ENCODE data around the gene NOS1AP. TPM values are rescaled to one million over a fixed set of nuclear protein-coding genes. Genes with fewer than 3 reads are reported as not detected.

Gene NOS1AP
- total and polyA plus RNA-seq, 2 donors (not counting 3 experiments of a cell fraction or from before 2014, with no cell fraction given): 1.3 to 5.4 TPM

- FAIRE-seq: no peak
- no peak for DNase-seq (ENCODE audit: low read depth, low spot score)
- intact Hi-C loops (cut with micrococcal nuclease) (no loop called here), dilution Hi-C loops (cut with MboI; ENCODE audit: extremely low pct_ligation_motif_present, low sequenced_read_pairs) (no loop called here)
- Histone ChIP-seq H3K9ac (replicated peaks; ENCODE audit: extremely low read depth, insufficient read depth, low read length) (no peak overlapping the region), H3K4me2 (ENCODE audit: insufficient read depth, low read length) (no peak overlapping the region), H3K79me2 (ENCODE audit: control insufficient read depth, insufficient read depth, low read length) (no peaks in the 10 kb centered on the region), H3K4me3 (replicated peaks in 1 of 3; ENCODE audit: insufficient read depth in 1 of 3, low read depth in 1 of 3, low read length in 3 of 3) (no peak overlapping the region), H3K27me3 (ENCODE audit: control insufficient read depth in 2 of 2, insufficient read depth in 2 of 2, low read length in 2 of 2) (no peaks in the 10 kb centered on the region), H2AFZ (ENCODE audit: low read depth, low read length) (no peak overlapping the region), H3K9me3 (replicated peaks; ENCODE audit: control insufficient read depth, insufficient read depth, low read length) (no peaks in the 10 kb centered on the region), H4K20me1 (replicated peaks; ENCODE audit: control insufficient read depth, extremely low read depth, insufficient read depth, low read length) (no peaks in the 10 kb centered on the region), H3K4me1 (ENCODE audit: control insufficient read depth, extremely low read depth, insufficient read depth, low read length) (peaks cover 13% of the 10 kb centered on the region), H3K9me1 (replicated peaks; ENCODE audit: control insufficient read depth, extremely low read depth, insufficient read depth, low read length) (no peaks in the 10 kb centered on the region), H3K36me3 (ENCODE audit: control insufficient read depth in 2 of 2, extremely low read depth in 1 of 2, insufficient read depth in 2 of 2, low read length in 2 of 2) (no peaks in the 10 kb centered on the region), H3K27ac (ENCODE audit: insufficient read depth, low read depth, low read length) (no peak overlapping the region)
- BruUV-seq (replicated peaks): no TSS peak
- CTCF ChIA-PET: no interaction called here
- TF ChIP-seq JUN (IDR thresholded peaks at IDR 0.05; ENCODE audit: borderline replicate concordance, insufficient read depth, insufficient read length, low read depth): no peak
- TF ChIP-seq GATA2 (IDR thresholded peaks at IDR 0.05; ENCODE audit: insufficient read depth, insufficient read length, low read depth, low read length): no peak
- POLR2A ChIA-PET: no interaction called here
These were observed 149.1 kb downstream of the NOS1AP start for GRCh38 chr1:162218546-162218945.

GRCh38 chr1:162218975-162219374 lies 149.5 kb downstream of the NOS1AP start:
- dilution Hi-C loops (cut with MboI; ENCODE audit: extremely low pct_ligation_motif_present, low sequenced_read_pairs): no loop called here

More at GRCh38 chr1:162218975-162219374, 149.5 kb downstream of the NOS1AP start:
- no peaks in the 10 kb centered on the region for H3K9me1 ChIP-seq (replicated peaks; ENCODE audit: control insufficient read depth, extremely low read depth, insufficient read depth, low read length)
- H3K9me3 ChIP-seq (replicated peaks; ENCODE audit: control insufficient read depth, insufficient read depth, low read length): no peaks in the 10 kb centered on the region
- peaks cover 8% of the 10 kb centered on the region for H3K4me1 ChIP-seq (ENCODE audit: control insufficient read depth, extremely low read depth, insufficient read depth, low read length)
- no peak overlapping the region for H3K27ac ChIP-seq (ENCODE audit: insufficient read depth, low read depth, low read length)
- no peak for FAIRE-seq
- no peak overlapping the region for H3K4me2 ChIP-seq (ENCODE audit: insufficient read depth, low read length)
- TF ChIP-seq MYC (IDR thresholded peaks at IDR 0.05; ENCODE audit: low read depth, low read length) (no peak), JUN (IDR thresholded peaks at IDR 0.05; ENCODE audit: borderline replicate concordance, insufficient read depth, insufficient read length, low read depth) (no peak)
- H3K36me3 ChIP-seq (ENCODE audit: control insufficient read depth in 2 of 2, extremely low read depth in 1 of 2, insufficient read depth in 2 of 2, low read length in 2 of 2): no peaks in the 10 kb centered on the region
- no TSS peak for BruUV-seq (replicated peaks)
- ChIA-PET CTCF (interaction anchor here (2.4 kb wide), 1 partner anchor 11 kb away, joined by 5 read pairs; no protein-coding TSS in a partner anchor), POLR2A (no interaction called here)
- H2AFZ ChIP-seq (ENCODE audit: low read depth, low read length): no peak overlapping the region
- H3K9ac ChIP-seq (replicated peaks; ENCODE audit: extremely low read depth, insufficient read depth, low read length): no peak overlapping the region
- intact Hi-C loops (cut with micrococcal nuclease): no loop called here
- no peak overlapping the region for H3K4me3 ChIP-seq (replicated peaks in 1 of 3; ENCODE audit: insufficient read depth in 1 of 3, low read depth in 1 of 3, low read length in 3 of 3)
- no peak for DNase-seq (ENCODE audit: low read depth, low spot score)
- H3K27me3 ChIP-seq (ENCODE audit: control insufficient read depth in 2 of 2, insufficient read depth in 2 of 2, low read length in 2 of 2): no peaks in the 10 kb centered on the region
- no peaks in the 10 kb centered on the region for H4K20me1 ChIP-seq (replicated peaks; ENCODE audit: control insufficient read depth, extremely low read depth, insufficient read depth, low read length)
- H3K79me2 ChIP-seq (ENCODE audit: control insufficient read depth, insufficient read depth, low read length): no peaks in the 10 kb centered on the region
